GM19099 (cell line): Measurements from ENCODE around the gene RAPGEF4.

Experiments
- POLR2A ChIP-seq: IDR thresholded peaks from 3 replicates; pipeline ENCODE4 v1.6.1; 2011; ENCODE audit warnings: low read depth; ENCODE audit not compliant: insufficient read length; ENCODE audit errors: extremely low read depth

The RAPGEF4 gene

DNA sequence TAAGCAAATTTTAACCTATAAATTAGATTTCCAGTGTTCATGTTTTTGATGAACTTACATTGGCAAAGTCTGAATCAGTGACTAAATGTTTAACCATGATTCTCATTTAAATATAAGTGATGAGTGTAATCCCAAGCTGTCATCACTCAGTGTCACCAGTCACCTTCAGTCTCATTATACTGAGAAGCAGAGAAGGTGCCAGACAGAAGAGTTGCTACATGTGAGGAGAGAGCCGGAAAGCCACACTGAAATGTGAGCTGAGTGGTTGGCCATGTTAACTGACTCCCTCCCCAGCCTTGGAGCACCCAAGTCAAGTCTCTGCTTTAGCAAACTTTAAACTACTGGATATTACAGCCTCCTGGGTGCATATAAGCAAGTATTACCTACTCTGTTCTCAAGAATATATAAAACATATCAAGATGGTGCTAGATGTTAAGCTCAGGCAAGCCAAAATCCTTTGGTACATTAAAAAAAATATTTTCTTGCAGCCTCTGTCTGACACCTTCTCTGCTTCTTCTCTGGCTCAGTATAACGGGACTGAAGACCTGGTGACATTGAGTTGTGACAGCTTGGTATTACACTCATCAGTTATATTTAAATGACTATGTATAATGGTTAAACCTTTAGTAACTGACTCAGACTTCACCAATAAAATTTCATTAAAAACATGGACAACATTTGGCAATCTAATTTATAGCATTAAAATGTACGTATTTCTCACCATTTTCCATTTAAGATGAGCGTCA, 264.2 kb downstream of the RAPGEF4 start:
- TF ChIP-seq POLR2A: no peak

DNA sequence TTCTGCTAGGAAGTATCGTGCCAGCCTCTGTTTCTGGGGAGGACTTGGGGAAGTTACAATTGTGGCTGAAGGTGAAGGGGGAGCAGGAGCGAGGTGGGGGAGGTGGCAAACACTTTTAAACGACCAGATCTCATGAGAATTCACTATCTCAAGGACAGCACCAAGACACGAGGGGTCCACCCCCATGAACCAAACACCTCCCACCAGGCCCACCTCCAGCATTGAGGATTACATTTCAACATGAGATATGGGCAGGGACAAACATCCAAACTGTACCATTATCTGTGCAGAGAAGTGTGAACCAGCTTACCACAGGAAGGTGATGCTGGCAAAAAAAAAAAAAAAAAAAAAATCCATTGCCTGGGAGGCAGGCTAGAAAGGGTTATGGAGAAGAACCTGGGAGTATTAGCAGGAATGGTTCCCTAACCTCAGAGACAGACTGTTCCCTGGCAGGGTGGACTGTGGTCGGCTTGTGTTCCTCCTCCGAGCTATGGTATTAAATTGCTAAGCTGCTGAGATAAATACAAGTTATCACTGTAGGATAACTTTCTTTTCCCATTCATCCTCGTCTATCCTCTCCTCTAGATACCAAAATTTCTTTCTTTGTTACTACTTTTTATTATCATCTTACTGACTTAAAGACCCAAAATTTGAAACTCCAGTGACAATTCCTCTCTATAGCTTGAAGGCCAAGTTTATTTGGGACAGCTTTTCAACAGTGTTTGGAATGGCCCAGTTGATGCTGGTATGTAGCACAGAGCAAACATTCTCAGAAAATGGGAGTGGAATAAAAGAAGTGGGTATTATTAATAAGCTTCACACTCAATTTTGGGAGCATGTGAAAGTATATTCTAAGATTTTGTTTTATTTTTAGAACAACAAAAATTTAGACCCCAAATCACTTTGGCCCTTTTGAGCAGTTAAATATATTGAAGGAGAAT, 266.3 kb downstream of the RAPGEF4 start:
- no peak for TF ChIP-seq POLR2A

- no peak for TF ChIP-seq POLR2A
Measured at GRCh38 chr2:173002751-173003541, 267.3 kb downstream of the RAPGEF4 start.

DNA sequence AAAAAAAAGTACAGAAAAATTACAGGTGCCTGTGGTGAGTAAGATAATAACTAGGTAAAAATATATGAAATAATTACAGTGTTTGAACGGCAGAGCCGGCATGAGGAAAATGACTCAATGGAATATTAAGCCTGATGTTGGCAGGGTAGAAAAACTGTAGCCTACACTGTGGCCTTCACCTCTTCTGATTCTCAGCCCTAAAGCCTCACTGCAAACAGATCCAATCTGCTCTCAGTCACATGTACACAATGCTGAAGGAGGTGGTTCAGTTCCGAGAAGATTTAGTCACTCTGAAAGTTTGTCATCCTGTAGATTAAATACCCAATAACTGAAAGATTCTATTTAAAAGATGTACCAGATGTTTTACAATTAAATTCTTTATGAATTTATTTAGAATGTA, 273.1 kb downstream of the RAPGEF4 start:
- no peak for TF ChIP-seq POLR2A

DNA sequence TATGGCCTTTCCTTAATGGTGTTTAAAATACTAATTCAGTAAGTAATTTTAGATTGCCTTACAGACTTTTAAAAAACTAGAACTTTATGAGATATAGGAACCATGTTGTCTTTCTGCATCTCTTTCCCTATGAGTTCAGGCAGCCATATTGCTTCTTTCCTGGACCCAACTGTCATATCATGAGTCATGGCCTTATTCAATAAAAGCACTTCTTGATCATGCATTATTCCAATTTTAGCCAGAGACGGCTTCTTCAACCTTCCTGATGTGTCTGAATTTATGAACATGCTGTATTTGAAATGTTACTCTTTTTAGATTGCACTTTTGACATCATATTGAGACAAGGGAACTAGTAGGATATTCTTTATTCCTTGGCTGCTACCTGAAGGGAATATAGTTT, 274.6 kb downstream of the RAPGEF4 start:
- no peak for TF ChIP-seq POLR2A

- no peak for TF ChIP-seq POLR2A
Measured at GRCh38 chr2:173016451-173016850, 280.8 kb downstream of the RAPGEF4 start.

DNA sequence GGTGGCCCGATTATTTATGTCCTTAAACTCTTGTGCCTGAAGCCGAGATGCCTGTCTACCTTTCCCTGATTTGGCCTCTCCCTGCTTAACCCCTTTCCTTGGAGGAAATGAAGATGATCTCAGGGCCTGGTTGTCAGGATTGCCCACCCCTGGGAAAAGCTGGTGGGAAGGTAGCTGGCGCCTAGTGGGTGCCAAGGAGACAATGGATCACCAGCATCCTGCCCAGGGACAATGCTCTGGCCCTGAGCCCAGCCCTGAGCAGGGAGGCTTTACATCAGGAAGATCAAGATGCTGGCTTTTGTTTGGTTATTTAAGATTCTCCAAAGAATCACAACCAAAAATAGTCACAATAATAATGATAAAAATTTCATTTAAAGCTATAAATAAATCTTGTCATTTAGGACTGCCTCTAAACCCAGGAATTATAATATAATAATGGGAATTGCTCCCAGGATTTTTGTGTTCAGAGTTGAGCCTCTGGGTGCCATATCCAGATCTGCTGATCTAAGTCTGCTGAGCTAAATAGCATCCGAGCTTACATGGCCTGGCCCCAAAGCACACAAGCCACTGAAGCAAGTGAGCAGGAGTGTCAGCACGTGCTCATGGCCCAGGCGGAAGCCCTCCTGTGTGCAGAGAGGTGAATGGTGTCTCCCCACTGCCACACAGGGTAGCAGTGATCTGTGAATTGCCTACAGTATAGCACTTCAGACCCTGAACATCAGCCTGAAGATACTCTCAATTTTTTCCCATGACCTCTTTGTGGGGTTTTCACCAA, 282.2 kb downstream of the RAPGEF4 start:
- no peak for TF ChIP-seq POLR2A

DNA sequence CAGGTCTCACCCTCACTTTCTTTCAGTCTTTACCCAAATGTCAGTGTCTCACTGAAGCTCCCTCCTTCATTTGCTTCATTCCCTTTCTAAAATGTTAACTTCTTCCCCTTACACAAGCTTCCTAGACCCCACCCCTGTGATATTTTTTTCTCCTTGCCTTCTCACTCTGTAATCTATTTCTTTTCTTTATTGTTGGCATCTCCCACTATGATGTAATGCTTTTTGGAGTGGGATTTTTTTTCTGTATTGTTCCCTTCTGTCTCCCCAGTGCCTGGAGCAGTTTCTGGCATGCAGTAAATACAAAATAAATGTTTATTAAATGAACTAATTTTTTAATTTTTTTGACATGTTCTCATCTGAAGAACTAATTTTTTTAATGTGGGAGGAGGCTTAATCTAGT, 284.1 kb downstream of the RAPGEF4 start:
- TF ChIP-seq POLR2A: no peak

DNA sequence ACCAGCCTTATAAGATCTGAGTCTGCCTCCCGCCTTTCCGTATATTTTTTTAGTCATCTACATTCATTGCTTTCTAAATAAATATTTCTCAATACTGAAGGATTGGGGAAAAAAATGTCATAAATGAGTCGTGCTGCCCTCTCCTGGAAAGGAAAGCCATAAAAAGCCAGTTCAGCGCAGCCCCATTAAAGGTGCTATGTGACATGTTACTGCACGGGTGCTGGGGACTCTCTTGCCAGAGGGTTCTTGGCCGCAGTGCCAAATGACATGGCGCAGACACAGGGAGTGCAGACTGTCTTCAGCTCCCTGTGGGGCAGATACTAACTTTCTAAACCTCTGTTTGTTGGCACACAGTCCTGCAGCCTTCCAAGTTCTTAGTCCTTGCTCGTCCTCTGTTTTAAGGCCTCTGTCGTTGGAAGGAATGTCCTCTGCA, 286.3 kb downstream of the RAPGEF4 start:
- TF ChIP-seq POLR2A: no peak

GRCh38 chr2:173023718-173024117, 288.1 kb downstream of the RAPGEF4 start:
- TF ChIP-seq POLR2A: no peak

- no peak for TF ChIP-seq POLR2A
Measured at GRCh38 chr2:173026479-173026878, 290.8 kb downstream of the RAPGEF4 start.

- TF ChIP-seq POLR2A: no peak
Measured at GRCh38 chr2:173027181-173028128, 291.8 kb downstream of the RAPGEF4 start.

- TF ChIP-seq POLR2A: no peak
Measured at GRCh38 chr2:173028141-173028540, 292.5 kb downstream of the RAPGEF4 start.
